Measurements from ENCODE around the gene PACSIN2. TPM values are rescaled to one million over a fixed set of nuclear protein-coding genes. Genes with fewer than 3 reads are reported as not detected.
A peak's percentile ranks its signal among the peaks of the same experiment; 100 is the strongest.
"Not testable (repeated sequence)": the region's sequence is repeated elsewhere in the genome, so short reads cannot be mapped to it uniquely, and the experiment has no call there.

Gene PACSIN2
- total RNA-seq, 2 experiments from 2014 or later: 32.0 to 39.9 TPM

DNA sequence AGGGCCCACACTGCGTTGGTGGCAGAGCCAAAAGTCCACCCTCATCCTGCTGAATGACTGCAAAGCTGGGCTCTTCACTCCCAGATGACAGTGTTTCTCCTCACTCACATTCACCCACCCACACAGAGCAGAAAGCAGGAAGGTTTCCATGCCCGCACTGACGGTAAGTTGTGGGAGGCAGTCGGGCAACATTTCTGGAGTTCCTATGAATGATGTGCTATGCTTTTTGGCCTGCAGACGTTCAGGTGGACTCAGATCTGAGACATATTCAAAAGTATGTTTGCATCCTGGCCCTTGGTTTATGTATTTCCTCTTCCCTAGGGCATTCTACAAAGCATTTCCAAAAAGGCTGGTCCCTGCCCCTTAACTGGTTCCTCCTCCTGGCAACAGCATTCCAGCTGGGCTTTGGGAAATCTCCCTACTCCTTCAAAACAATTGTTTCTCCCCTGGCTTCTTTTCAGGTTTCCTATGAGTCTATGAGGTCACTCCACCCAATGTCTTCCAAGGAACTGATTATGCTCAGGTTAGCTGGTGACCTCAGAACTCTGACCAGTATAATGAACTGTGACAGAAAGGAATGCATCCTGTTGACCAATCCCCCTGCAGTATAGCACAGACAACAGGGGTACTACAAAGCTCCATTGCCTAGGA lies 36.4 kb downstream of the PACSIN2 start:
- ATAC-seq: no peak
- no peak overlapping the region for H3K4me3 Mint-ChIP-seq
- H3K27me3 Mint-ChIP-seq: no peaks in the 10 kb centered on the region
- DNase-seq: no peak
- no peaks in the 10 kb centered on the region for H3K36me3 Mint-ChIP-seq
- H3K4me1 Mint-ChIP-seq: peaks cover 5% of the 10 kb centered on the region
- CTCF ChIA-PET: interaction anchor here (0.9 to 1.0 kb wide), 2 partner anchors 13 to 15 kb away, joined by 3 to 4 read pairs; no protein-coding TSS in a partner anchor
- H3K9me3 Mint-ChIP-seq (ENCODE audit: low read depth): no peaks in the 10 kb centered on the region
- no peak overlapping the region for H3K27ac Mint-ChIP-seq

GRCh38 chr22:42977569-42977968 lies 37.4 kb downstream of the PACSIN2 start:
- Mint-ChIP-seq H3K27ac (no peak overlapping the region), H3K27me3 (no peaks in the 10 kb centered on the region), H3K4me1 (peaks cover 5% of the 10 kb centered on the region), H3K36me3 (no peaks in the 10 kb centered on the region), H3K9me3 (ENCODE audit: low read depth) (no peaks in the 10 kb centered on the region), H3K4me3 (no peak overlapping the region)
- no peak for ATAC-seq
- CTCF ChIA-PET: no interaction called here
- no peak for DNase-seq

- no peak overlapping the region for H3K27ac Mint-ChIP-seq
- CTCF ChIA-PET: no interaction called here
- no peak for DNase-seq
Observed at GRCh38 chr22:42976217-42976933, 38.6 kb downstream of the PACSIN2 start.

GRCh38 chr22:42974223-42974622 lies 40.7 kb downstream of the PACSIN2 start:
- peaks cover 6% of the 10 kb centered on the region for H3K4me1 Mint-ChIP-seq
- peaks cover 8% of the 10 kb centered on the region for H3K36me3 Mint-ChIP-seq
- H3K4me3 Mint-ChIP-seq: no peak overlapping the region
- peaks cover 2% of the 10 kb centered on the region for H3K9me3 Mint-ChIP-seq (ENCODE audit: low read depth)
- CTCF ChIA-PET: no interaction called here
- ATAC-seq: no peak
- H3K27me3 Mint-ChIP-seq: no peaks in the 10 kb centered on the region
- no peak overlapping the region for H3K27ac Mint-ChIP-seq
- no peak for DNase-seq

More at GRCh38 chr22:42976217-42976933, 38.6 kb downstream of the PACSIN2 start:
- peaks cover 4% of the 10 kb centered on the region for H3K36me3 Mint-ChIP-seq
- H3K4me3 Mint-ChIP-seq: no peak overlapping the region
- peaks cover 5% of the 10 kb centered on the region for H3K4me1 Mint-ChIP-seq
- ATAC-seq: no peak
- H3K9me3 Mint-ChIP-seq (ENCODE audit: low read depth): peaks cover 2% of the 10 kb centered on the region
- H3K27me3 Mint-ChIP-seq: no peaks in the 10 kb centered on the region

DNA sequence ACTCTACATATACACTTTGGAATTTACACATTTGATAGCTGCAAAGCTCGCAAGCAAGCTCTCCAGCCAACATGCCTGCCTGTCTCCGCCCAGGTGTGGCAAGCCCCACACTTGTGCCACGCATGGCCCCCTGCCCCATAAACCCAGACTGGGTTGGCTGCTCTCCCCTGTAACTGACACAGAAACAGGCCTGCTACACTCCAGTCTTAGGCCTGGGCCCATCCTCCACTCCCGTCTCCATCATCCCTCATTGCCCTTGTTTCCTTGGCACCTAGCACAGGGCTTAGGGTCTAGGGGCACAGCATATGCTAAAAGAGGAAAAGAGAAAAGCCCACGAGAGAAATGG lies 41.4 kb downstream of the PACSIN2 start:
- H3K9me3 Mint-ChIP-seq (ENCODE audit: low read depth): peaks cover 2% of the 10 kb centered on the region
- H3K4me1 Mint-ChIP-seq: peaks cover 2% of the 10 kb centered on the region
- ATAC-seq (no peak), DNase-seq (no peak)
- no peak overlapping the region for H3K27ac Mint-ChIP-seq
- H3K36me3 Mint-ChIP-seq: peaks cover 10% of the 10 kb centered on the region
- no peak overlapping the region for H3K4me3 Mint-ChIP-seq
- CTCF ChIA-PET: no interaction called here
- no peaks in the 10 kb centered on the region for H3K27me3 Mint-ChIP-seq

DNA sequence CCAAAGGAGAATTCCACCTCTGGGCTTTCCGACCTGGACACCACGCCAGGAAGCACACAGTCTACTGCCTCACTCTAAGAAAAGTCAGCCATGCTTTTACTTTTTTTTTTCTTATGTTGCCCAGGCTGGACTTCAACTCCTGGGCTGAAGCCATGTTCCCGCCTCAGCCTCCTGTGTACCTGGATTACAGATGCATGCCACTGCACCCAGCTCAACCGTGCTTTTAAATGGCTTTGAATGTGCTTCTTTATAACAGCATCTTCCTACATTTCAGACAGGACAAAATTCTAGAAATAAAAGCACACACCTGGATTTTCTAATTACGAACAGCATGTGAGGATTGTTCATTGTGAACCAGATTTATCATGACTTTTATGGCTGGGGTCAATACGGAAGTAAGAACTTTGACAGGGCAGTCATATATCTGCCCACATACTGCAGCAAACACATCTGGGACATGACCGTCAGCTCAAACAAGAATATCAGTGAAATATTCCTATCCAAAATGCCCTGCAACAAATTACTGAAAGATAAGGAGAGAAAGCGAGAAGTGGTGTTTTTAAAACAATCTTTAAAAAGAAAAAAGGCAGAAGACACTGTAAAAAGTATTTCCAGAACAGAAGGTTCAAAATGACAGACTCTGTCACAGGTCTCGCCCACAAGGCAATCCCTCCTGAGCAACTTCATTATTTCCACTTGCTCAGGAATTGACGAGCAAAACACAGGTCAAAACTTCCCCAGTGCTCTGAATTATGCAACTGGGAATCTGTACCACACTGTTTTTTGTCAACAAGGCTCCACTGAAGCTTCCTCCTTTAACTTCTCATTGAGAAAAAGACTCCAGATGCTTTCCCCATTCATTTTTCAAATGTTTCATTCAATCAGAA lies 42.1 kb downstream of the PACSIN2 start:
- Mint-ChIP-seq H3K27ac (no peak overlapping the region), H3K4me1 (peaks cover 2% of the 10 kb centered on the region), H3K27me3 (no peaks in the 10 kb centered on the region), H3K4me3 (no peak overlapping the region), H3K36me3 (peaks cover 10% of the 10 kb centered on the region), H3K9me3 (ENCODE audit: low read depth) (peaks cover 2% of the 10 kb centered on the region)
- CTCF ChIA-PET: no interaction called here
- ATAC-seq: no peak
- DNase-seq: no peak

- DNase-seq; ATAC-seq; H3K4me1 Mint-ChIP-seq; H3K27ac Mint-ChIP-seq; CTCF ChIA-PET; H3K27me3 Mint-ChIP-seq; H3K9me3 Mint-ChIP-seq (ENCODE audit: low read depth); H3K4me3 Mint-ChIP-seq: not testable (repeated sequence)
- H3K36me3 Mint-ChIP-seq: peaks cover 16% of the 10 kb centered on the region
Observed at GRCh38 chr22:42971473-42971860, 43.5 kb downstream of the PACSIN2 start.

DNA sequence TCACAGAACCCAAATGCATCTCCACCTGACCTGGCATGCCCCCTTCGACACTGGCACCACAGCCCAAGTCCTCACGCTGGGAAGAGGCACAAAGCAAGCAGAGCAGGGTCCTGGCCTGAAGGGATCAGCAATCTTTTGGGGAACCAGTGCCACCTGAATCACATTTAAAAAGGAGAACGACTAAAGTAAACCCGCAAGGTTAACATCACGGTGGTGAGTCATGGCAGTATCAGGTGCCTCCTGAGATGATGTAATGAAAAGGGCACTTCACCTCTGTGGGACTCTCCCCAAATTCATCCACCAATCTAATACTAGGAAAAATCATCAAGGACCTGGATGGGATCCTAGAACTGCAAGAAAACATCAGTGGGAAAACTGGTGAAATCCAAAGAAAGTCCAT lies 44.9 kb downstream of the PACSIN2 start:
- ATAC-seq (no peak), DNase-seq (no peak)
- H3K36me3 Mint-ChIP-seq: peaks cover 19% of the 10 kb centered on the region
- no peak overlapping the region for H3K4me3 Mint-ChIP-seq
- H3K9me3 Mint-ChIP-seq (ENCODE audit: low read depth): peaks cover 2% of the 10 kb centered on the region
- H3K27me3 Mint-ChIP-seq: no peaks in the 10 kb centered on the region
- CTCF ChIA-PET: no interaction called here
- H3K4me1 Mint-ChIP-seq: peaks cover 15% of the 10 kb centered on the region
- H3K27ac Mint-ChIP-seq: no peak overlapping the region

GRCh38 chr22:42969348-42969975 lies 45.5 kb downstream of the PACSIN2 start:
- no peak overlapping the region for H3K27ac Mint-ChIP-seq
- no peak overlapping the region for H3K4me3 Mint-ChIP-seq
- ATAC-seq: no peak
- H3K9me3 Mint-ChIP-seq (ENCODE audit: low read depth): peaks cover 2% of the 10 kb centered on the region
- H3K4me1 Mint-ChIP-seq: peaks cover 21% of the 10 kb centered on the region
- H3K27me3 Mint-ChIP-seq: no peaks in the 10 kb centered on the region
- no peak for DNase-seq
- H3K36me3 Mint-ChIP-seq: peaks cover 19% of the 10 kb centered on the region
- CTCF ChIA-PET: no interaction called here

GRCh38 chr22:42967933-42968332 lies 47.0 kb downstream of the PACSIN2 start:
- Mint-ChIP-seq H3K9me3 (ENCODE audit: low read depth) (peaks cover 2% of the 10 kb centered on the region), H3K27me3 (no peaks in the 10 kb centered on the region), H3K4me3 (no peak overlapping the region), H3K27ac (no peak overlapping the region), H3K4me1 (peaks cover 28% of the 10 kb centered on the region), H3K36me3 (peaks cover 22% of the 10 kb centered on the region)
- no peak for ATAC-seq
- DNase-seq: no peak
- CTCF ChIA-PET: no interaction called here

DNA sequence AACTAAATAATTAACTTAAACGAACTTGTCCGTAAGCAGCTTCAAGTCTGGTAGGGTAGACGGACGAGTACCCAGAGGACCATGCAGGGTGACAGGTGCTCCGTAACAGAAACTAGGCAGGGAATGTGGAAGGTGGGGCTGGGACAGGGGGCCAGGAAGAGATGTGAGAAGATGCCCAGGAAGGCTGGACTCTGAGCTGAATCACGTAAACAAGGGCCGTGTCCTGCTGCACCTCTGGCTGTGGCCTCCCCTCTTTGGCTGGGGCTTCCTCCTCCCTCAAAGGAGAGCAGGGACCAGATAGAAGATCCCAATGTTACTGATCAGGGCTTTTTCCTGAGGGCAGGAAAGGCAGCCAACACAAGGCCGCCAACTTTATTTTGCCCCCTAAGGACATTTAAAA lies 47.9 kb downstream of the PACSIN2 start:
- Mint-ChIP-seq H3K9me3 (ENCODE audit: low read depth) (peaks cover 1% of the 10 kb centered on the region), H3K4me1 (peaks cover 33% of the 10 kb centered on the region), H3K4me3 (no peak overlapping the region), H3K27me3 (no peaks in the 10 kb centered on the region), H3K27ac (no peak overlapping the region), H3K36me3 (peaks cover 19% of the 10 kb centered on the region)
- CTCF ChIA-PET: no interaction called here
- ATAC-seq (no peak), DNase-seq (no peak)

DNA sequence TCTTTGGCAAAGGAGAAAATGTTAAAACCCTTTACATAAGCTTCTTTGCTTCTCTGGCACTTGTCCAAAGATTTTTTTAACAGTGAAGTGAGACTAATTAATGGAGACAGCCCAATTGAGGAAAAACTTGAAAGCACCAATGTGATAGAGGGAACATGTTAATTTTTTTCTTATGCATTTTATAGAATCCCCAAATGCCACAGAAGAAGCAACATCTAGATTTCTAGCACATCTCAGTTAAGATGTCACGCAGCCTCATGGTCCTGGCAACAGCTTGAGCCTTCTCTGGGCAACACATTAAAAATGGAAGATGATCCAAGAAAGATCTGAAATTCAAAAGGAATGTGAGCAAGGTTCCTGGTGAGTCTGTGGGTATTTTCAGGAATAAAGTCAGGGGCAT lies 48.5 kb downstream of the PACSIN2 start:
- no peak overlapping the region for H3K4me3 Mint-ChIP-seq
- DNase-seq: no peak
- H3K4me1 Mint-ChIP-seq: peaks cover 37% of the 10 kb centered on the region
- no peak overlapping the region for H3K27ac Mint-ChIP-seq
- H3K9me3 Mint-ChIP-seq (ENCODE audit: low read depth): no peaks in the 10 kb centered on the region
- CTCF ChIA-PET: no interaction called here
- H3K27me3 Mint-ChIP-seq: no peaks in the 10 kb centered on the region
- no peak for ATAC-seq
- H3K36me3 Mint-ChIP-seq: peaks cover 18% of the 10 kb centered on the region

GRCh38 chr22:42964994-42965699 lies 49.8 kb downstream of the PACSIN2 start:
- Mint-ChIP-seq H3K27ac (peak overlapping the region; percentile 38), H3K4me1 (peaks cover 41% of the 10 kb centered on the region), H3K27me3 (no peaks in the 10 kb centered on the region), H3K4me3 (no peak overlapping the region), H3K9me3 (ENCODE audit: low read depth) (no peaks in the 10 kb centered on the region), H3K36me3 (peaks cover 17% of the 10 kb centered on the region)
- DNase-seq (peak; percentile 56), ATAC-seq (peak; percentile 88)
- CTCF ChIA-PET: interaction anchor here (1.2 to 2.6 kb wide), 5 partner anchors 14 to 97 kb away, joined by 3 to 8 read pairs (median 4); no protein-coding TSS in a partner anchor

All from activated CD8-positive, alpha-beta memory T cell treated with anti-CD3 and anti-CD28 coated beads, Interleukin-2, amount 10 ng/mL, durations not matched to agents 7 days and 5 days (primary cell).